ENCODE data around the gene PILRA.
"Not testable (repeated sequence)": the region's sequence is repeated elsewhere in the genome, so short reads cannot be mapped to it uniquely, and the experiment has no call there.

Gene PILRA

GRCh38 chr7:100437150-100438100 lies 64.1 kb downstream of the PILRA start:
- no peak overlapping the region for H3K4me3 ChIP-seq (replicated peaks; ENCODE audit: low read depth, low read length)
- DNase-seq (ENCODE audit: low read depth), result no peak
- no peak for TF ChIP-seq CTCF (IDR thresholded peaks at IDR 0.05; ENCODE audit: low read length, missing control alignments)

GRCh38 chr7:100438172-100438571 lies 64.9 kb downstream of the PILRA start:
- DNase-seq (ENCODE audit: low read depth), result no peak
- no peak overlapping the region for H3K4me3 ChIP-seq (replicated peaks; ENCODE audit: low read depth, low read length)
- TF ChIP-seq CTCF (IDR thresholded peaks at IDR 0.05; ENCODE audit: low read length, missing control alignments), result no peak

- H3K4me3 ChIP-seq (replicated peaks; ENCODE audit: low read depth, low read length); DNase-seq (ENCODE audit: low read depth): not testable (repeated sequence)
These were observed 65.4 kb downstream of the PILRA start for GRCh38 chr7:100438731-100439130.

GRCh38 chr7:100439244-100439643 lies 66.0 kb downstream of the PILRA start:
- not testable (repeated sequence) for H3K4me3 ChIP-seq (replicated peaks; ENCODE audit: low read depth, low read length); DNase-seq (ENCODE audit: low read depth)

GRCh38 chr7:100441641-100442535 lies 68.6 kb downstream of the PILRA start:
- no peak for DNase-seq (ENCODE audit: low read depth)
- no peak for TF ChIP-seq CTCF (IDR thresholded peaks at IDR 0.05; ENCODE audit: low read length, missing control alignments)
- no peak overlapping the region for H3K4me3 ChIP-seq (replicated peaks; ENCODE audit: low read depth, low read length)

GRCh38 chr7:100443096-100443840 lies 70.0 kb downstream of the PILRA start:
- no peak for DNase-seq (ENCODE audit: low read depth)
- TF ChIP-seq CTCF (IDR thresholded peaks at IDR 0.05; ENCODE audit: low read length, missing control alignments), result no peak
- no peak overlapping the region for H3K4me3 ChIP-seq (replicated peaks; ENCODE audit: low read depth, low read length)

DNA sequence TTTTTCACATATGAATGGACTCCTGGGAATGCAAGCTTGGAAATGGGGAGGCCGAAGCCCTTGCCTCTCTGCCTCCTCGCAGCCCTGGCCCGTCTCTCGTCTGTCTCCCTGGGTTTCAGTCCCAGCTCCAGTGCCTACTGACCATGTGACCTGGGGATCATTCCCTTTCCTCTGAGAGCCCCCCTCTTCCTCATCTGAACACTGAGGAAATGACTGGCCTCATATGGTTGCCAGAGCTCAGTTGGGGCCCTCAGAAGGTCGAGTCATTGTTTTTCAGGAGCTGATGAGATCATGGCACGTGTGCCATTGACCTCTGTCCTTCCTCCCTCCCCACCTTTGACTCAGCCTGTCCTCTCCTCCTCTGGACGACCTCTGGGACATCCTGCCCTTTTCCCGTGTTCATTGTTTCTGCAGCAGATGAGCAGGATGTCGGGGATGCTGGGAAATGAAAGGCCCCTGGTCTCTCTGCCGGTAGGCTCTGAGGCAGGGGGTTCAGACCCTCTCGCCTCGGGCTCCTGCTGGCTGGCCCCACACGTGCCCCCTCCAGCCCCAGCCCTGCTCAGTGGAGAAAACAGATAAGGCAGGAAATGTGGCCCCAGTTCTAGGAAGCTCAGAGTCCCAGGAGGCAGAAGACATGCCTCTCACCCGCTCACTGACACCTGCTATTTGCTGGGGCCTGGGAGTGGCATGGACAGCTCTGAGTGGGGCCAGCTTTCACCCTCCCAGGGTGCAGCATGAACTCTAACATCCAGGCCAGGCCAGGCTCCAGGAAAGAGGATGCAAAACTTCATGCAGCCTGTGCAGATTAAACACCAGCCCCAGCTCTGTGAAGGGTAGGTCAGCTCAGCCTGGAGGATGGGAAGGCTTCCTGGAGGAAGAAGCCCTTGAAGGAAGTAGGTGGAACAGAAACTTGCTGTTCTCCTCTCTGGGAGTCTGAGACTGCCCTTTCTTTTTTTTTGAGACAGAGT lies 71.3 kb downstream of the PILRA start:
- H3K4me3 ChIP-seq (replicated peaks; ENCODE audit: low read depth, low read length), result no peak overlapping the region
- TF ChIP-seq CTCF (IDR thresholded peaks at IDR 0.05; ENCODE audit: low read length, missing control alignments), result no peak
- DNase-seq (ENCODE audit: low read depth), result peak; percentile 89
